GM23248 (cell line): ENCODE measurements around the gene AJAP1.

Source experiments
- EZH2 ChIP-seq: fragments of 200-600 bp; sonication (generic); IDR thresholded peaks from 2 replicates; pipeline ENCODE4 v1.6.1; 2018; ENCODE audit warnings: antibody characterized with exemption, mild to moderate bottlenecking; ENCODE audit not compliant: insufficient read depth, poor library complexity, severe bottlenecking
- EZH2phosphoT487 ChIP-seq: fragments of 200-600 bp; sonication (generic); IDR thresholded peaks from 2 replicates; pipeline ENCODE4 v1.6.1; 2018; ENCODE audit warnings: antibody characterized with exemption, moderate library complexity, mild to moderate bottlenecking, low read depth; ENCODE audit not compliant: insufficient read depth

- TF ChIP-seq EZH2 (no peak), EZH2phosphoT487 (no peak)
These were observed 176.3 kb downstream of the AJAP1 start for GRCh38 chr1:4830707-4831106.
